Measurements from ENCODE around the gene ANKS3.

Gene ANKS3

DNA sequence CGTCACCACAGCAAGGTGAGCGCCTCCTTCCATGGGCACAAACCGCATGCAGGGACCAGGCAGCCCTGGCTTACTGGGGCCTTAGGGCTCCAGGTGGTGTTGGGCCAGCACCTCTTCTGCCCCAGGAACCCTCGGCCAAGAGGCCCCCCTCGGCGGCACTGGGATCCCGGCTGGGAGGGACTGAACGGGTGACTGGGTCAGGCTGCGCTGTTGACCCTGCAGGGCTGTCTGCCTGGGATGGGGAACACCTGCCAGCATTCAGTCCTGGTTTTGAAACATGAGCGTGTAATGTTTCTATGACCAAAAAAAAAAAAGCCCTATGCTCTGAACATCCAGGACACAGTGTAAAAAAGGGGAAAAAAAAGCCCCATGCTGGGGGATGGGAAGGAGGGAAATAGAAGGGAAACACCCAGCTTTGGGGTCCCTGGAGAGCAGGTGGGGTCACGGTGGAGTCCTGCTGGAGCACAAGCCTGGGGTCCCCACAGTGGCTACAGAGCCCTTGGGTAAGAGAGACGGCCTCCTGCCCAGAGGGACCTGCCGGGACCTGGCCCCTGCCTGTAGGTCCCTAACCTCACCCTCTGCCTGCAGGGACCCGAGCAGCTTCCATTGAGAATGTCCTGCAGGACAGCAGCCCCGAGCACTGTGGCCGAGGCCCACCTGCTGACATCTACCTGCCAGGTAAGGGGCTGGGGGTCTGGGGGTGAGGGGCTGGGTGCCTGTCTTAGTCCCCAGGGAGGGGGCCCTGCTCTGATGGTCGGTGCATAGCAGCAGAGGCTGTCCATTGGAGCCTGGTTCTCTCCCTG, 50.6 kb downstream of the ANKS3 start:
- no peak for DNase-seq

DNA sequence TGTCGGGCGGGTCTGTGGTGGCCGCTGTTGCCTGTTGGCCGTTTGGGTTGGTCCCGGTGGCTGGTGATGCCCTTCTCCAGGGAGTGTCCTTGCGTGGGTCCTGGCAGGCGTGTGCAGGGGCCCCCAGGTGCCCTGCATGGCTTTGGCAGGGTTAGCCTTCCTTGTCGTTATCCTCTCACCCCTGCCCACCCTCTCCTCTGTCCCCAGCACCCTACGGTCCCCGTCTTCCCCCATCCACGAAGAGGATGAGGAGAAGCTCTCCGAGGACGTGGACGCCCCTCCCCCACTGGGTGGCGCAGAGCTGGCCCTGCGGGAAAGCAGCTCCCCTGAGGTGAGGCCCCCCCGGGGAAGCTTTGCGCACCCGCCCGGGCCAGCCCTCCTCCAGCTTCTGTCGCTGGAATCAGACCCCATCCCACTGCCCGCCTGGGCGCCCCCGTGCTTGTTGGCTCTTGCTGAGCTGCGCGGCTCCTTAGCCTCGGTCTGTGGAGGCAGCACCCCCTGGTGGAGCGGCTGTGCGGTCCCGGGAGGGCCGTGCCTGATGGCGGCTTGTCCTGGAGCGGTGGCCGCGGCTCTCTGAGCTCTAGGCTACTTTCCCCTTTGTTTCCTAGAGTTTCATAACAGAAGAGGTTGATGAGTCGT, 51.3 kb downstream of the ANKS3 start:
- no peak for DNase-seq

DNA sequence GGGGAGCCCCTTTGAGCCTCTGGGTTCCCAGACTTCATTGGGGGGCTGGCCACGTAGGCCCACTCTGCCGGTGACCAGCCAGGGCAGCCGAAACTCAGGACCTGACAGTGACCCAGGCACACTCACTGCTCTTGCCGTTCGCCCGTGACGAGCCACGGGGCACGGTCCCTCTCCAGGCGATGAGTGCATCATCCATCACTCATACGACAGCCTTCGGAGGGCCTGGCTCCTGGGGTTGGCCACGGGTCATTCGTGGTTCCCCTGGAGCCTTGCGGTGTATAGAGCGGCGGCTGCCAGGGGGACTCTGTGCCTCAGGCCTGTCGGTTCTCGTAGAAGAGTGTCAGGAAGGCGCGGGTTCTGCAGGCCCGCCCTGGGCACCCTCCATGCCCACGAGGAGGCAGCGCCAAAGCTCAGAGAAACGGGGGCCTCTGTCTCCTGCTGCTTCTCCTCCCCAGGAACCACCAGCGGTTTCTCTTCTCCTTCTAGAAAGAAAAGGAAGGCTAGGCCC, 51.9 kb downstream of the ANKS3 start:
- no peak for DNase-seq

DNA sequence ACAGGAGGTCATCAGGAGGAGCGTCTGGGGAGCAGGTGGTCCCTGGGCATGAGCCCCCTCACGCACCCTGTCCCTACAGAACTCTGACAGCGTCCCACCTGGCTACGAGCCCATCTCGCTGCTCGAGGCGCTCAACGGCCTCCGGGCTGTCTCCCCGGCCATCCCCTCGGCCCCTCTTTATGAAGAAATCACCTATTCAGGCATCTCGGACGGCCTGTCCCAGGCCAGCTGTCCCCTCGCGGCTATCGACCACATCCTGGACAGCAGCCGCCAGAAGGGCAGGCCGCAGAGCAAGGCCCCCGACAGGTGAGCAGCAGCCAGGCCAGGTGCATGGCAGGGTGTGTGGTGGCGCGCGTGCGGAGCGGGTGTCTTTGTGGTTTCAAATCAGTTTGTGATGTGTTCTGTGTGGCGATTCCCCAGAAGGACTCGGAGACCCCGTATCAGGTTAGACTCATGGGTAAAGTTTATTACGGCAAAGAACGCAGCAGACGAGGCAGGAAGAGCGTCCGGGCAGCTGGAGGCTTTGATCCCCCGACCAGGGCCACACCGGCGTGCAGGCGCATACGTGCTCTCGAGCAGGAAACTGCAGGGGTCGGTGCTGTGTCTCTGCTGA, 52.5 kb downstream of the ANKS3 start:
- no peak for DNase-seq

DNA sequence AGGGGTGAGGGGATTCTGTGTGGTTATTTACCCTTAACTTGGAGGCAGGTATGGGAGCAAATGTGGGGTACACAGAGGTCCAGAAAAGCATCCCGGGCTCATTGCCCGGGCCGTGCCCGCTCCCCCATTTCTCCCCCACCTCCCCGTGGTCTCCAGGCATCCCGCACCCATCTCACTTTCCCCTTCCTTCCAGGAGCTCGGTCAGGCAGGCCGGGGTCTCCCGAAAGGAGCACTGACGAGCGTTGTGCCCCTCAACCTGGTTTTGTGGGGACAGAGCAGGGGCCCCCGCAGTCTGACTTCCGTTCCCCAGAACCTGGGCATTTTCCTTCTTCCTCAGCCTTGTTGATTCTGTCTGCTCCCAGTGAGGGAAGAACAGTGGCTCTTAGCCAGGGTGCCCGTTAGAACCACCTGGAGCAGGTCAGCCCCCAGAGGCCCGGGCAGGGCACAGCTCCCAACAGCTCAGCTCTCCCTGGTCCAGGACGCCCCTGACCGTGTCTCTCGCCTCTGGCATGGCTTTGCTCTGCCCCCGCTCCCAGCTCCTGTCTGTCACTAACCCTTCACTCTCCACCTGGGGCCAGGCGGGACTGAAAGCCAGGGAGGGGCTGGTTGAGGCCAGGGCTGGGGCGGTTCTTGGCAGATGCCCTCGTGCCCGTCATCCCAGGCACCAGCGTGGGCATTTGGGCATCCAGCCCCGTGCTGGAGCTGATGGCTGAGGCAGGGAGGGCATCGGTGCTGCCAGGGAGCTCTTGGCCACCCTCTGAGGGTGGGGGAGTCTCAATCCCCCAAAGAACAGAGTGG, 53.2 kb downstream of the ANKS3 start:
- DNase-seq: no peak

DNA sequence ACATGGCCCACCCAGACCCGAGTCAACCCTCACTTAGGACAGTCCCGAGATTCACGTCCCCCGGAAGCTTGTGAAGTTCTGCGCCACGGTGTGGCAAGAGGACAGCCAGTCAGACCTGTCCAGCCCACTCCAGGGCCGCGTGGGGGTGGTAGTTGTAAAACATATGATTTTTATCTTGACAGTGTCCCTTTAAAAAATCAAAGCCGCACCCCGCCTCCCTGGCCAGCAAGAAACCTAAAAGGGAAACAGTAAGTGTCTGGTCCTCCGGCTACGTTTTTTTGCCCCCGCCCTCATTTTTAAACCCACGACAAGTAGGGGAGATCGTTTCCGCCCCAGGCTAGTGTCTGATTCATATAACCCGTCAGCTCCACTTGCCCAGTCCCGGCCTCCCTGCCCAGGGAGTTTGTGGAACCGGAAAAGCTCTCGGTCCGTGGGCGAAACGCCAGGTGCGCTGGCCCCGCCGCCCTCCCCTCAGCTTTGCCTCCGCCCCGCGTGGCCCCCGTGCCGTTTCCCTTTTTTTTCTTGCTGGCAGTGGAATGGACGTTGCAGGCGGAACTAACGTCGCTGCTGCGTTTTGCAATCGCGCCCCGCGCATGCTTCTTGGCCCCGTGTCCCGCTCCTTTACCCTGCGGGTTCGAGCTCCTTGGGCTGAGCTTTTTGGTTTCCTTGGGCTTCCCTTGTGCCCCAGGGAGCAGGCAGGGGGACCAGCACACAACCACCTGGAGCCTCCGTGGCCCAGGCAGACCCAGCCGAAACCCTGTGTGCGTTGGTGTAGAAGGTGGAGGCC, 54.0 kb downstream of the ANKS3 start:
- no peak for DNase-seq

DNA sequence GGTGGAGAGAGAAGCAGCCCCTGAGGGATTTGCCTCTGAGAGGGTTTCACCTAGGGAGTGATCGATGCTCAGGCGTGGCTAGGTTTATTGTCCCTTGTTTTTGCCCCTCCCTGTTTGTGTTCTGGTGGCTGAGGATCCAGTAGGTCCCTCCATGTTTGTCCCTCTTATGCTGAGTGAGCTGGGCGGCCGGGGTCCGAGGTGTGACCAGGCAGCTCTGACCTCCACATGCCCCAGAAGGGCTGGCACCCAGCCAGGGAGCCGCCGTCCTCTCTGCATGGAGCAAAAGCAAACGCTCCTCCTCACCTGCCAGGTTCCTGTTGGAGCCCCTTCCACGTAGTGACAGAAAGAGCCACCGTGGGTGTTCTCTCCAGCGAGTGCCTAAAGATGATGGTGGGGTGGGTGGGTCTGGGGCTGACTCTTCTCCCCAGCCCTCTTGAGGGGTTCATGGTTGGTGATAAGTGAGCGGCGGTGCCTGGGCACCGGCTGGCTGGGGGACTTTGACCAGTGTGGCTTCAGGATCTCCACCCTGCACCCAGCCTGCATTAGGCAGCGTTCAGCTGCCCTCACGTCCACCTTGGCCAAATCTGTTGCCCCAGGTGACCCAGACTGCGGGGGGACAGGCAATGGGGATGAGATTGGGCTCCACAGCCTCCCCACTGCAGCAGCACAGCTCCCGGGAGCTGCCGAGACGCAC, 54.8 kb downstream of the ANKS3 start:
- DNase-seq: no peak

DNA sequence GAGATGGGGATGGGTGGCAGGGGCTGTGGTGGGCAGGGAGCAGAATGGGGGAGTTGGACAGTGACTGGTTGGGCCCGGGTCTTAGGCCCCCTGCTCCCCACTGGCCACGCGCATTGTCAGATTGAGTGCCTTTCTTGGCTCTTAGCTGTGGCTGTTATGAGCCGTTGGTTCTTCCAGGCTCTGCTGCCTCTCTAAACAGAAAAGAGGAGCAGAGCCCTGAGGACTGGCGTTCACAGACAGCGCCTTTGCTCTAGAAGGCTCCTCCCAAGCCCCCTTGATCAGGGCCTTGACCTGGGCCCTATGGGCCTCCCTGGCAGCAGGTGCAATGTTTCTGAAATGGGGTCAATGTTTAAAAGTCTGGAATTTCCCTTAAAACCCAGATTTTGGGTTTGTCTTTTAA, 55.5 kb downstream of the ANKS3 start:
- DNase-seq: no peak

DNA sequence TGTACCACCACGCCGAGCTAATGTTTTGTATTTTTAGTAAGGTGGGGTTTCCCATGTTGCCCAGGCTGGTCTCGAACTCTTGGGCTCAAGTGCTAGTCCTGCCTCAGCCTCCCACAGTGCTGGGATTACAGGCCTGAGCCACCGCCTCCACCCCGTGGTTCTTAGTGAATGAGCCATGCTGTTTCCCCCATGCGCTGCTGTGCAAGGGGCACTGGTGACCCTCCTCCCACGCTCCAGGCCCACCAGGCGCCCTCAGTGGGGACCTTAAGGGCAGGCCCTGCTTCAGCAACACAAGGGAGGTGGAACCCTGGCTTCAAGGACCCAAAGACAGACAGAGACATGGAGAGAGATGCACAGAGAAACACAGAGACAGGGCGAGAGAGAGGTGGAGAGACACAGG, 56.1 kb downstream of the ANKS3 start:
- no peak for DNase-seq

DNA sequence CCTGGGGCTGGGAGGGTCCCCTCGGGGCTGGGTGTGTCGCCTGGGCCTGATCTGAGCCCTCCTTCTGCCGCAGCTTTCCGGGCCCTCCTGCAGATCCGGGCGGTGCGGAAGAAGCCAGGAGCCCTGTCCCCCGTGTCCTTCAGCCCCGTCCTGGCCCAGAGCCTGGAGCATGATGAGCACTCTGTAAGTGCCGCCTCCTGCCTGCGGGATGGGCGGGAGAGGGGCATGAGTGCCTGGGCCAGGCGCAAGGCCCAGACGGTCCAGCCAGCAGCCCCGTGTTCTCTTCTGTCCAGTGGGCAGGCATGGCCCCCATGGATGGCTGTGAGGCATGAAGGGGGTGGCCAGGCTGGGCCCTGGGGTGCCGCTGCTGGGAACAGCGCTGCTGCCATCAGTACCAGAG, 56.7 kb downstream of the ANKS3 start:
- no peak for DNase-seq

DNA sequence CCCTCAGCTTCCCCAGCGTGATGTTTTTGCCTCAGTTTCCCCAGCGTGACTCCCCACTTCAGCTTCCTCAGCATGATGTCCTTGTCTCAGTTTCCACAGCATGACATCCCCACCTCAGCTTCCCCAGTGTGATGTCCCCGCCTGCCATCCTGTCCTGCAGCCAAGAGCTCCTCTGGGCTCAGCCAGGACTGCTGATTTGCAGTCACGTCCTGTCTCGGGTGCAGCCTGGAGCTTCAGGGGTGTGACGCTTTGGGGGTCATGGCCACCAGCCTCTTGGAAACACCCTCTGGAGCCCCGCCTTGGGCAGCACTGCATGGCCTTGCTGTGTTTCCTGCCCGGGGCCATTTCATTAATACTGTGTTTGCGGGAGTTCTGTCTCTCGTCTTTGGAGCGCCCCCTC, 57.2 kb downstream of the ANKS3 start:
- no peak for DNase-seq

DNA sequence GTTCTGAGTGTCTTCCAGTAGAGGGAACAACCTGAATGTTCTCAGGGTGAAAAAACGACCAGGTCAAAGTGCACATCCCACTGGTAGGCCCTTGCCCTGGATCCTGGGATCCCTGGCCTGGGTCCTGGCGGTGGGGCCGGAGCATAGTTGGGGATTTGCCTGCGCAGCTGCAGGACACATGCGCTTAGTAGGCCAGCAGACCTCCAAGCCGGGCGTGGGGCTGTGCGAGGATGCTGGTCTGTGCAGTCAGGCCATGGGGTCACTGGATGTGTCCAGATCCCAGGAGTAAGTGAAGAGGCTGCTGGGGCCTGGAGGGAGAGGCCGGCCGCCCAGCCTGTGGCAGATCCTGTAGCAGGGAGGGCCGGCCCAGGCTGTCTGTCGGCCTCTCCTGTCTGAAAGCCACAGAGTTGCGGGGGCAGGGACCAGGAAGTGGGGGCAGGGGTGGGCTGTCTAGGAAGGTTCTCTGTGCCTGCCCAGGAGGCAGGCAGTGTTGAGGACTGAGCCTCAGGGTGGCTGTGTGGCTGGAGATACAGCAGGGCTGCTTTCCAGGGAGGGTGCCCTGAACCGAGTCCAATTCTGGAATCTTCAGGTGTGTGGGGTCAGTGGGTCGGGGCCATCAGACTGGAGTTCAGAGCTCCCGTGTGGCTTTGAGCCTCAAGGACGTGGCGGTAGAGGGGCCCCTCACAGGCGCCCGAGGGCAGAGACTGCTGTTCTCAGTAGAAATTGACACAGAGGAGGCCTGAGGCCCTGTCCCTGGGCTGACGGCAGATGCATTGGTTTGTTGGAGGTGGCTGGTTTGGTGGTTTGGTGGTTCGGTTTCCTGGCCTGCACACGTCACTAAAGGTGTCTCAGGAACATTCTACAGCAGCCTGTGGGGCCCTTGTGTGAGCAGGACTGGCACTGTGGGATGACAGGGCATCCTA, 57.9 kb downstream of the ANKS3 start:
- DNase-seq: peak; percentile 63

DNA sequence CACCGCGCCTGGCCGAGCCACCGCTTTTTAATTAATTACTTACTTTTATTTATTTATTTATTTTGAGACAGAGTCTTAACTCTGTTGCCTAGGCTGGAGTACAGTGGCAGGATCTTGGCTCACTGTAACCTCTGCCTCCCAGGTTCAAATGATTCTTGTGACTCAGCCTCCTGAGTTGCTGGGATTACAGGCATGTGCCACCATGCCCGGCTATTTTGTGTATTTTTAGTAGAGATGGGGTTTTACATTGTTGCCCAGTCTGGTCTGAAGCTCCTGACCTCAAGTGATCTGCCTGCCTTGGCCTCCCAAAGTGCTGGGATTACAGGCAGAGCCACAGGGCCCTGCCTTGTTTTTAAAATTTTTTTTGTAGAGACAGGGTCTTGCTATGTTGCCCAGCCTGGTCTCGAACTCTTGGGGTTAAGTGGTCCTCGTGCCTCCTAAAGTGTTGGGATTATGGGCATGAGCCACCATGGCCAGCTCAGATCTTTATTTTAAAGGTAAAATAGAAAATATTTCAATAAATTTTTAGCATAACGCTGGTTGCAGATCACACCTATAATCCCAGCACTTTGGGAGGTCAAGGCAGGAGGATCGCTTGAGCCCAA, 59.0 kb downstream of the ANKS3 start:
- no peak for DNase-seq

DNA sequence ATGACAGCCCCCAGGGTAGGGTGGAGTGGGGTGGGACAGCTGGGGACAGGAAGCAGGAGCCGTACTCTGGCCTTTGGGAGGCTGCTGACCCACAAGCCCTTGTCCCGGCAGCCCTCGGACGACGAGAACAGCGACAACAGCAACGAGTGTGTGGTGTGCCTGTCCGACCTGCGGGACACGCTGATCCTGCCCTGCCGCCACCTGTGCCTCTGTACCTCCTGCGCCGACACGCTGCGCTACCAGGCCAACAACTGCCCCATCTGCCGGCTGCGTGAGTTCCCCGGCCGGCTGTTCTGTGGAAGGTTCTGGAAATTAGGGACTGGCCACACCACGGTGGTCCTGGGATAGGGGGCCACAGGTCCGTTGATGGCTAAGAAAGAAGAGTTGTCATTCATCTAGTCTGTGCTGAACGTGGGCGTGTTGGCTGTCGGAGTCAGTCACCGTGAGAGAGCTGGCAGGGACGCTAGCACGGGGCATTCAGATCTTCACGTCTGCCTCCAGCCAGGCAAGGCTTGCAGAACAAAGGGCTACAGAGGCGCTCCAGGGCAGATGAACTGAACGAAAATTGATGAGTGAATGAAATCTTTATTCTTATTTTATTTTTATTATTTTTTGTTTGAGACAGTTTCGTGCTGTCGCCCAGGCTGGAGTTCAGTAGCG, 60.6 kb downstream of the ANKS3 start:
- DNase-seq: no peak

DNA sequence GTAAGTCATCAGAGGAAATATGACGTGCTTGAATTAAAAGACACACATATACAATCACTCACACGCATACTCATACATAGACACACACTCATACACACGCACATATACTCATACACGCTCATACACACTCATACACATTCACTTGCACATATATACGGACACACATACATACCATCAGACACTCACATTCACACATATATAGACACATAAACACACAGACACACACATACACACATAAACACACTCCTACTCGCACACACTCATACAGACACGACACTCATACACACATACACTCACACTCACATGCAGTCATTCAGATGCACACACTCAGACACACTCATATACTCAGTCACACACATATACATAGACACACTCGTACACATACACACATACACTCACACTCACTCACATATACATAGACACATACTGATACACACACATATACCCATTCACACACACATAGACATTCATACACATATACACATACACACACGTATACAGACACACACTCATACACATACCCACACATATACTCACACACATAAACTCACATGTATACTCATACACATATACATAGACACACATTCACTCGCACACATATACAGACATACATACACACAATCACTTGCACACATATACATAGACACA, 65.6 kb downstream of the ANKS3 start:
- DNase-seq: no peak

DNA sequence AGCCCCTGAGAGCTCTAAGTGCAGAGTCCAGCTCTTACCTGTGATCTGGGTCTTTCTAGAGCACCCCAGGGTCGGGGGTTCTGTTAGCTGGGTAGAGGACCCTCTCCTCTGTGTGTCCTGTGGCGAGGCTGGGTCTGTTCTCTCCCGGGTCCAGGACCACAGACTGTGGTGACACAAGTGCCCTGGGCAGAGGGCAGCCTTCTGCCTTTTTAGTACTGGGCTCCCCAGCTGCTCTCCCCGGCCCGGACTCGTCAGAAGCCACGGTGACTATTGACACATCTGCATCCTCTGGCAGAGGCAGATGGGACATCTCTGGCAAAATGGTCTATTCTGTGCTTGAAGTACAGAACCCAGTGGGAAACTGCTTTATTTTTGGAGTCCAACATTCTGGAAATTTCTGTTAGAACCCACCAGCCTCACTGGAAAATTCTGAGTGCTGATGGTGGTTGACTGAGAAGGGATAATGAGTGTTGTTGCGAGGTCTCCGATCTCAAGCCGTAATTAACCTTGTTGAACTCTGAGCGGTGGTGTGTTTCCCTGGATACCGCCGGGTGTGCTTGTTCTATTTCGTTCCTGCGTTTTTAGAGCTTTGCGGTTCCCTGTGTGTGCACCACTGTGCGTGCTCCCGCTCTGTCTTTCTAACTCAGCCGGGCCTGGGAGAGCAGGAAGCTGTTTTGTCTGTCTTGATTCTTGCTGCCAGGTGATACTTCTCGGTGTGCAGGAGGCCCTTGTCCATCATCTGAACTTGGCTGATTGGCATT, 66.7 kb downstream of the ANKS3 start:
- no peak for DNase-seq

DNA sequence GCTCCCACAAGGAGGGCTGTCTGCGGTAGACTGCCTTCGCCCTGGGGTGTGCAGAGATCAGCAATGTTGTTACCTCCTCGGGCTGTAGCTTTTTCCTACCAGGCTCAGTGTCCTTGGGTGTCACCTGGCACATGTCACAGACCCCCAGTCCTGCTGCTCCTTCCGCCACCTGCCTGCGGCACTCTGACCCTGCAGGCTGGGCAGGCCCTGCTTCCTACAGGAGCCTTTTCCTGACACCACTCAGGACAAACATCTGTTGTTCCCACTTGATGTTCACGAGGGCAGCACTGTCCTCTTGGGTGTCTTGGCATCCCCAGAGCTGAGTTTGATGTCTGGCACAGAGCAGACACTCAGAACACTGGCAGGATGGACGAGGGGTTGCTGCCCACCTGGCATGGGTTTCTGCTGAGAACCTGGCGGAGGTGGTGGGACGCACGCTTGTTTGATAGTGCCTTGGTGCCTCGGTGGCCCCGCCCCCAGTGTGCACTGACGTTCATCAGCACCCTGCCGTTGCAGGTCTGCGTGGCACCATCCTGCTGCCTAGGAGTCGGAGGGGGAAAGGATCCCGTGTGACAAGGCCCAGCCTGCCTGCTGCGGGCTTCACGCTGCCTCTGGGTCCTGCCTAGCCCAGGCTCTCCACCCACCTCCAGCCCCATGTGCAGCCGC, 67.4 kb downstream of the ANKS3 start:
- DNase-seq: no peak

All from activated gamma-delta T cell treated with Interleukin-2 at 50 U/mL for 16 hours (primary cell).